ENCODE data around the gene TRAF3IP1. TPM values are rescaled to one million over a fixed set of nuclear protein-coding genes. Genes with fewer than 3 reads are reported as not detected.

Gene TRAF3IP1
- total and polyA plus RNA-seq, 2 donors (not counting 1 experiment from before 2014, with no cell fraction given): 1.4 to 15.5 TPM

DNA sequence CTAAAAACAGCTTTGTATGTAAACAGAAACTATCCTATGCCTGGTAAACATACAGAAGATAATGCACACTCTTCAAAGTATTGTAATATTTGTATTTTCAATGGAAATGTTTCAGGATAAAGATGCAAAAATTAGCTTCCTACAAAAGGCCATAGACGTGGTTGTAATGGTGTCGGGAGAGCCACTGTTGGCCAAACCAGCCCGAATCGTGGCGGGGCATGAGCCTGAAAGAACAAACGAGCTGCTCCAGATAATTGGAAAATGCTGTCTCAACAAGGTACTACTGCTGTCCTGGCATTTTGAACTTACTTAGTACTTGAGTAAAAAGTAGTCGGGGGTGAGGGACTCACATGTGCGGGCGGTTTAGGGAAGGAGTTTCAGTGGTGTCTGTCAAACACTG is 5.4 kb downstream of the TRAF3IP1 start:
- ChIA-PET POLR2A (no interaction called here), CTCF (no interaction called here)
- Histone ChIP-seq H3K4me2 (replicated peaks; ENCODE audit: low read depth, low read length, poor library complexity, severe bottlenecking) (no peak overlapping the region), H4K20me1 (ENCODE audit: control insufficient read depth, insufficient read depth, low read length, poor library complexity, severe bottlenecking) (no peaks in the 10 kb centered on the region), H3K79me2 (ENCODE audit: control insufficient read depth, insufficient read depth, low read length) (peaks cover 3% of the 10 kb centered on the region), H3K27ac (ENCODE audit: low read length in 2 of 2) (no peak overlapping the region), H3K9me3 (ENCODE audit: control extremely low read depth in 1 of 3, control insufficient read depth in 2 of 3, insufficient read depth in 1 of 3, low read length in 2 of 3) (no peaks in the 10 kb centered on the region), H3K4me1 (ENCODE audit: control insufficient read depth in 2 of 2, insufficient read depth in 2 of 2, low read length in 2 of 2) (peaks cover 5 to 9% of the 10 kb centered on the region in 2 donors), H3K36me3 (replicated peaks in 1 of 2; ENCODE audit: control extremely low read depth in 1 of 2, control insufficient read depth in 1 of 2, extremely low read depth in 1 of 2, insufficient read depth in 2 of 2, low read length in 1 of 2) (peaks cover 0 to 9% of the 10 kb centered on the region in 2 experiments), H3K9ac (ENCODE audit: low read length) (no peak overlapping the region), H3K27me3 (replicated peaks in 1 of 4; ENCODE audit: control extremely low read depth in 1 of 4, control insufficient read depth in 3 of 4, insufficient read depth in 4 of 4, low read length in 3 of 4) (no peaks in the 10 kb centered on the region), H3K4me3 (ENCODE audit: control extremely low read depth in 1 of 5, extremely low read depth in 1 of 5, insufficient read depth in 1 of 5, low read depth in 2 of 5, low read length in 4 of 5) (no peak overlapping the region), H2AFZ (ENCODE audit: insufficient read depth, low read depth, low read length, poor library complexity, severe bottlenecking) (no peak overlapping the region)
- Mint-ChIP-seq H3K4me1 (peaks cover 10% of the 10 kb centered on the region), H3K9me3 (ENCODE audit: insufficient read depth) (no peaks in the 10 kb centered on the region), H3K27me3 (no peaks in the 10 kb centered on the region), H3K27ac (no peak overlapping the region), H3K4me3 (no peak overlapping the region)
- intact Hi-C loops (cut with micrococcal nuclease): no loop called here
- DNase-seq: no peak
- no peak for ATAC-seq (ENCODE audit: low read depth)
- TF ChIP-seq, protein P1, sequence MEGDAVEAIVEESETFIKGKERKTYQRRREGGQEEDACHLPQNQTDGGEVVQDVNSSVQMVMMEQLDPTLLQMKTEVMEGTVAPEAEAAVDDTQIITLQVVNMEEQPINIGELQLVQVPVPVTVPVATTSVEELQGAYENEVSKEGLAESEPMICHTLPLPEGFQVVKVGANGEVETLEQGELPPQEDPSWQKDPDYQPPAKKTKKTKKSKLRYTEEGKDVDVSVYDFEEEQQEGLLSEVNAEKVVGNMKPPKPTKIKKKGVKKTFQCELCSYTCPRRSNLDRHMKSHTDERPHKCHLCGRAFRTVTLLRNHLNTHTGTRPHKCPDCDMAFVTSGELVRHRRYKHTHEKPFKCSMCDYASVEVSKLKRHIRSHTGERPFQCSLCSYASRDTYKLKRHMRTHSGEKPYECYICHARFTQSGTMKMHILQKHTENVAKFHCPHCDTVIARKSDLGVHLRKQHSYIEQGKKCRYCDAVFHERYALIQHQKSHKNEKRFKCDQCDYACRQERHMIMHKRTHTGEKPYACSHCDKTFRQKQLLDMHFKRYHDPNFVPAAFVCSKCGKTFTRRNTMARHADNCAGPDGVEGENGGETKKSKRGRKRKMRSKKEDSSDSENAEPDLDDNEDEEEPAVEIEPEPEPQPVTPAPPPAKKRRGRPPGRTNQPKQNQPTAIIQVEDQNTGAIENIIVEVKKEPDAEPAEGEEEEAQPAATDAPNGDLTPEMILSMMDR (IDR thresholded peaks at IDR 0.05): no peak
- no peak for TF ChIP-seq EZH2 (IDR thresholded peaks at IDR 0.05; ENCODE audit: borderline replicate concordance, insufficient read depth, low read depth, low read length, poor library complexity, severe bottlenecking)
- WGBS (ENCODE audit: insufficient coverage): 100% methylated on average over 8 of the region's 9 CpGs

DNA sequence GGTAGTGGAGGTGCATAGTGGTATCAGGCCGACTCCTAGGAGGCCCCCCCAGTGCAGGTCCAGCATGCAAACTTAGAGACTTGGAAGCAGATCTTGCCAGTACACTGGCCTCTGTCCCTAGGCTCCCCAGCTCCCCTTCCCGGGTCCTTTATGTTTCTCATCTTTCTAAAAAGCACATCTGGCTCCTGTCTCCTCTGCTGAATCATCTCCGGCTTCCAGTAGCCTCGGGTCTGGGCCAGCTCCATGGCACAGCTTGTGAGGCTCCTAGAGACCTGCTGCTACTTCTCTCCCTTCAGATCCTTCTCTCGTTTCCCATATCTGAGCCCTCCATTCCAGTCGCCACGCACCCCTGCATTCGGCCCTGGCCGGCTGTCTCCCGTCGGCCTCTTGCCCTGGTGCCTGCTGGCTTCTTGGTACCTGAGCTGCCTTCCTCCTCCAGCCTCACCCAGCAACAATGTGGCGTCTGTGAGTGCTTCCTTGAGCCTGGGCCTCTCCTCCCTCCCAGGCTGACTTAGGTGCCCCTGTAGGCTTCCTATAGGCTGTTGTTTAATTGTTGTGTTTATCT is 6.6 kb downstream of the TRAF3IP1 start:
- Mint-ChIP-seq H3K4me3 (no peak overlapping the region), H3K27me3 (no peaks in the 10 kb centered on the region), H3K27ac (no peak overlapping the region), H3K4me1 (peaks cover 1% of the 10 kb centered on the region), H3K9me3 (ENCODE audit: insufficient read depth) (no peaks in the 10 kb centered on the region)
- Histone ChIP-seq H2AFZ (ENCODE audit: insufficient read depth, low read depth, low read length, poor library complexity, severe bottlenecking) (no peak overlapping the region), H3K79me2 (ENCODE audit: control insufficient read depth, insufficient read depth, low read length) (peaks cover under 1% of the 10 kb centered on the region), H4K20me1 (ENCODE audit: control insufficient read depth, insufficient read depth, low read length, poor library complexity, severe bottlenecking) (no peaks in the 10 kb centered on the region), H3K9me3 (ENCODE audit: control extremely low read depth in 1 of 3, control insufficient read depth in 2 of 3, insufficient read depth in 1 of 3, low read length in 2 of 3) (no peaks in the 10 kb centered on the region), H3K4me2 (replicated peaks; ENCODE audit: low read depth, low read length, poor library complexity, severe bottlenecking) (no peak overlapping the region), H3K4me3 (ENCODE audit: control extremely low read depth in 1 of 5, extremely low read depth in 1 of 5, insufficient read depth in 1 of 5, low read depth in 2 of 5, low read length in 4 of 5) (no peak overlapping the region), H3K36me3 (replicated peaks in 1 of 2; ENCODE audit: control extremely low read depth in 1 of 2, control insufficient read depth in 1 of 2, extremely low read depth in 1 of 2, insufficient read depth in 2 of 2, low read length in 1 of 2) (peaks cover 0 to 10% of the 10 kb centered on the region in 2 experiments), H3K4me1 (ENCODE audit: control insufficient read depth in 2 of 2, insufficient read depth in 2 of 2, low read length in 2 of 2) (no peaks in the 10 kb centered on the region), H3K9ac (ENCODE audit: low read length) (no peak overlapping the region), H3K27ac (ENCODE audit: low read length in 2 of 2) (no peak overlapping the region), H3K27me3 (replicated peaks in 1 of 4; ENCODE audit: control extremely low read depth in 1 of 4, control insufficient read depth in 3 of 4, insufficient read depth in 4 of 4, low read length in 3 of 4) (no peaks in the 10 kb centered on the region)
- POLR2A ChIA-PET: no interaction called here
- DNase-seq (no peak), ATAC-seq (ENCODE audit: low read depth) (no peak)
- TF ChIP-seq EZH2 (IDR thresholded peaks at IDR 0.05; ENCODE audit: borderline replicate concordance, insufficient read depth, low read depth, low read length, poor library complexity, severe bottlenecking): no peak
- TF ChIP-seq, protein P1 (IDR thresholded peaks at IDR 0.05): no peak
- WGBS (ENCODE audit: insufficient coverage): 97% methylated on average over 11 of the region's 12 CpGs
- CTCF ChIA-PET: no interaction called here
- intact Hi-C loops (cut with micrococcal nuclease): no loop called here

Measured in B cell (primary cell).